HEK293 (cell line): Measurements from ENCODE around the gene AGXT.

ENCODE experiments used
- CTCF ChIA-PET: fragments of 350-600 bp; formaldehyde crosslinking; extraction: SDS; loops from one replicate; lab custom pipeline; 2021; ENCODE audit warnings: antibody characterized with exemption; lab: Yijun Ruan, JAX
- POLR2A ChIA-PET: fragments of 300-600 bp; formaldehyde crosslinking; extraction: SDS; loops from one replicate; lab custom pipeline; 2020; ENCODE audit warnings: antibody characterized with exemption, inconsistent platforms; lab: Yijun Ruan, JAX
- H3K27ac ChIP-seq: fragments of 200-500 bp; sonication (Bioruptor generic); 2 replicates; pipeline ENCODE4 v1.5.1; 2014; ENCODE audit warnings: low read depth, low read length, control low read depth, inconsistent platforms; ENCODE audit errors: extremely low read depth
- H3K36me3 ChIP-seq, 2 experiments: fragments of 200-500 bp in 1 of 2; sonication (Bioruptor generic) in 1 of 2; 1 replicate in 1 of 2; 2 replicates in 1 of 2; pipeline ENCODE4 v1.5.1; 2014 to 2017; ENCODE audit warnings: inconsistent platforms in 2 of 2, low read length in 2 of 2; ENCODE audit not compliant: control insufficient read depth in 2 of 2, insufficient read depth in 1 of 2
- H3K4me1 ChIP-seq: fragments of 200-500 bp; sonication (Bioruptor generic); 2 replicates; pipeline ENCODE4 v1.5.1; 2014; ENCODE audit warnings: mild to moderate bottlenecking, low read length, inconsistent platforms; ENCODE audit not compliant: control insufficient read depth, insufficient read depth
- H3K4me3 ChIP-seq: 2 replicates; pipeline ENCODE4 v1.5.1; 2011; ENCODE audit warnings: low read depth, mild to moderate bottlenecking, control low read depth, low read length, moderate library complexity
- H3K9me3 ChIP-seq: fragments of 200-500 bp; sonication (Bioruptor generic); 2 replicates; pipeline ENCODE4 v1.5.1; 2014; ENCODE audit warnings: low read depth, low read length, inconsistent platforms; ENCODE audit not compliant: control insufficient read depth, insufficient read depth
- GLIS2 ChIP-seq: fragments of 450-650 bp; formaldehyde crosslinking; IDR thresholded peaks from 2 replicates; pipeline ENCODE4 v1.5.1; 2016; ENCODE audit warnings: missing biosample characterization, missing genetic modification characterization
- SALL2 ChIP-seq: fragments of 450-650 bp; formaldehyde crosslinking; IDR thresholded peaks from 2 replicates; pipeline ENCODE4 v1.5.0; 2017; ENCODE audit warnings: missing biosample characterization, mild to moderate bottlenecking, missing genetic modification characterization, borderline replicate concordance
- SCRT2 ChIP-seq: fragments of 450-650 bp; formaldehyde crosslinking; IDR thresholded peaks from 2 replicates; pipeline ENCODE4 v1.5.1; 2016; ENCODE audit warnings: missing biosample characterization, missing genetic modification characterization
- SETDB1 ChIP-seq: IDR thresholded peaks from one replicate; pipeline ENCODE4 v1.6.1; 2017; ENCODE audit warnings: mild to moderate bottlenecking, low read length, moderate library complexity, mixed read lengths; ENCODE audit not compliant: insufficient read length
- ZNF132 ChIP-seq: fragments of 450-650 bp; formaldehyde crosslinking; IDR thresholded peaks from 2 replicates; pipeline ENCODE4 v1.5.1; 2017; ENCODE audit warnings: missing biosample characterization, missing genetic modification characterization, borderline replicate concordance
- ZNF155 ChIP-seq: fragments of 450-650 bp; formaldehyde crosslinking; IDR thresholded peaks from 2 replicates; pipeline ENCODE4 v1.5.1; 2016; ENCODE audit warnings: missing biosample characterization, missing genetic modification characterization
- ZNF174 ChIP-seq: fragments of 450-650 bp; formaldehyde crosslinking; IDR thresholded peaks from 2 replicates; pipeline ENCODE4 v1.5.0; 2017; ENCODE audit warnings: missing biosample characterization, mild to moderate bottlenecking, missing genetic modification characterization
- ZNF211 ChIP-seq: fragments of 450-650 bp; formaldehyde crosslinking; IDR thresholded peaks from 2 replicates; pipeline ENCODE4 v1.5.1; 2016; ENCODE audit warnings: low read depth, missing biosample characterization, missing genetic modification characterization
- ZNF548 ChIP-seq: fragments of 450-650 bp; formaldehyde crosslinking; IDR thresholded peaks from 2 replicates; pipeline ENCODE4 v1.5.1; 2016; ENCODE audit warnings: missing biosample characterization, missing genetic modification characterization
- ZNF629 ChIP-seq: fragments of 450-650 bp; formaldehyde crosslinking; IDR thresholded peaks from 2 replicates; pipeline ENCODE4 v1.5.1; 2017; ENCODE audit warnings: missing biosample characterization, missing genetic modification characterization
- ZNF768 ChIP-seq: fragments of 450-650 bp; formaldehyde crosslinking; IDR thresholded peaks from 2 replicates; pipeline ENCODE4 v1.5.1; 2018; ENCODE audit warnings: missing biosample characterization, mild to moderate bottlenecking, missing genetic modification characterization
- TF ChIP-seq, protein P1 (sequence below): fragments of 450-650 bp; formaldehyde crosslinking; IDR thresholded peaks from 2 replicates; pipeline ENCODE4 v1.5.1; 2017; ENCODE audit warnings: missing biosample characterization, missing genetic modification characterization
- TF ChIP-seq, protein P2 (sequence below): fragments of 450-650 bp; formaldehyde crosslinking; IDR thresholded peaks from 2 replicates; pipeline ENCODE4 v1.5.1; 2016; ENCODE audit warnings: missing biosample characterization, missing genetic modification characterization, borderline replicate concordance
- TF ChIP-seq, protein P3 (sequence below): fragments of 450-650 bp; formaldehyde crosslinking; optimal IDR thresholded peaks from 2 replicates; pipeline ENCODE3; 2016; ENCODE audit warnings: missing biosample characterization, mild to moderate bottlenecking, missing genetic modification characterization
- TF ChIP-seq, protein P4 (sequence below): fragments of 450-650 bp; formaldehyde crosslinking; IDR thresholded peaks from 2 replicates; pipeline ENCODE4 v1.5.0; 2017; ENCODE audit warnings: missing biosample characterization, missing genetic modification characterization, borderline replicate concordance
- TF ChIP-seq, protein P5 (sequence below): fragments of 450-650 bp; formaldehyde crosslinking; IDR thresholded peaks from 2 replicates; pipeline ENCODE4 v1.5.1; 2016; ENCODE audit warnings: missing biosample characterization, missing genetic modification characterization

Gene AGXT

DNA sequence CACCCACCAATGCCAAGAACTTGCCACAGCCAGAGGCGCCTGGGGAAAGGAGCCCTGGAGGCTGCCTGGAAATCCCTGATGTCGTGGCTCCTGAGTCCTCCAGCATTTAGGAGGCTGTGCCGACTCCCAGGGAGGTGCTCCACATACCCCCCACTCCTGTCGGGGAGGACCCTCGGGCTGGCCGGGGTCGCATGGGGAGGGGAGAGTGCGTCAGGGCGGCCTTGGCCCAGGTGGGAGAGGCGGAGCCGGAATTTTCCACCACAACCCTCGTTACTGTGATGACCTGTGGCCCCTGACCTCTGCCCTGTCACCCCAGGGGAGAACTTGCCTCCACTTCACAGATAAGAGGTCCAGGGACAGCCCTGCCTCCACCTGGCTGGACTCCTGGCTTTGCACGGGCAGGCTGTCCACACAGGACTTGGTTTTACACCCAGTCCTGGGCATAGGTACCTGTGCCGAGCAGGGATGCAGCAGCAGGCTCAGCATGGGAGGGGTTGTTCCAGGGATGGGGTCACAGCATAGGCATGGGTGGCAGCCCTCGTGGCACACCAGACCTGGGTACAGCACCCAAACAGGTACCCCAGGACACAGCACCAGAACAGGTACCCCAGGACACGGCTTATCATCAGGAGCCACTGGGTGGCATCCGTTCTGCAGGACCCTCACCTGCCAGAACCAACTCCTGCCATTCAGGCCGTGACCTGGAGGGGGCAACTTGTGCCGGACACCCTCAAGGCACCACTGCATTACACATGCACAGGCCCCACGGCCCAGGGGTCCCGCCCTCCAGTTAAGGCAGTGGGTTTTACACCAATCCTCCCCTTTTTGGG is 12.3 kb upstream of the AGXT start:
- no peak overlapping the region for H3K4me3 ChIP-seq
- TF ChIP-seq, protein P1, sequence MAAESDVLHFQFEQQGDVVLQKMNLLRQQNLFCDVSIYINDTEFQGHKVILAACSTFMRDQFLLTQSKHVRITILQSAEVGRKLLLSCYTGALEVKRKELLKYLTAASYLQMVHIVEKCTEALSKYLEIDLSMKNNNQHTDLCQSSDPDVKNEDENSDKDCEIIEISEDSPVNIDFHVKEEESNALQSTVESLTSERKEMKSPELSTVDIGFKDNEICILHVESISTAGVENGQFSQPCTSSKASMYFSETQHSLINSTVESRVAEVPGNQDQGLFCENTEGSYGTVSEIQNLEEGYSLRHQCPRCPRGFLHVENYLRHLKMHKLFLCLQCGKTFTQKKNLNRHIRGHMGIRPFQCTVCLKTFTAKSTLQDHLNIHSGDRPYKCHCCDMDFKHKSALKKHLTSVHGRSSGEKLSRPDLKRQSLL (tag by site-specific recombination) = no peak
- TF ChIP-seq SETDB1 (no peak), ZNF155 (tag by site-specific recombination) (no peak), SALL2 (no peak), ZNF211 (tag by site-specific recombination) (no peak), ZNF768 (tag by site-specific recombination) (no peak)
- TF ChIP-seq, protein P2, sequence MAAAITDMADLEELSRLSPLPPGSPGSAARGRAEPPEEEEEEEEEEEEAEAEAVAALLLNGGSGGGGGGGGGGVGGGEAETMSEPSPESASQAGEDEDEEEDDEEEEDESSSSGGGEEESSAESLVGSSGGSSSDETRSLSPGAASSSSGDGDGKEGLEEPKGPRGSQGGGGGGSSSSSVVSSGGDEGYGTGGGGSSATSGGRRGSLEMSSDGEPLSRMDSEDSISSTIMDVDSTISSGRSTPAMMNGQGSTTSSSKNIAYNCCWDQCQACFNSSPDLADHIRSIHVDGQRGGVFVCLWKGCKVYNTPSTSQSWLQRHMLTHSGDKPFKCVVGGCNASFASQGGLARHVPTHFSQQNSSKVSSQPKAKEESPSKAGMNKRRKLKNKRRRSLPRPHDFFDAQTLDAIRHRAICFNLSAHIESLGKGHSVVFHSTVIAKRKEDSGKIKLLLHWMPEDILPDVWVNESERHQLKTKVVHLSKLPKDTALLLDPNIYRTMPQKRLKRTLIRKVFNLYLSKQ (tag by site-specific recombination) = no peak
- H3K4me1 ChIP-seq = no peaks in the 10 kb centered on the region
- CTCF ChIA-PET = no interaction called here
- H3K36me3 ChIP-seq = no peaks in the 10 kb centered on the region
- POLR2A ChIA-PET = no interaction called here
- H3K27ac ChIP-seq = no peak overlapping the region
- no peaks in the 10 kb centered on the region for H3K9me3 ChIP-seq

DNA sequence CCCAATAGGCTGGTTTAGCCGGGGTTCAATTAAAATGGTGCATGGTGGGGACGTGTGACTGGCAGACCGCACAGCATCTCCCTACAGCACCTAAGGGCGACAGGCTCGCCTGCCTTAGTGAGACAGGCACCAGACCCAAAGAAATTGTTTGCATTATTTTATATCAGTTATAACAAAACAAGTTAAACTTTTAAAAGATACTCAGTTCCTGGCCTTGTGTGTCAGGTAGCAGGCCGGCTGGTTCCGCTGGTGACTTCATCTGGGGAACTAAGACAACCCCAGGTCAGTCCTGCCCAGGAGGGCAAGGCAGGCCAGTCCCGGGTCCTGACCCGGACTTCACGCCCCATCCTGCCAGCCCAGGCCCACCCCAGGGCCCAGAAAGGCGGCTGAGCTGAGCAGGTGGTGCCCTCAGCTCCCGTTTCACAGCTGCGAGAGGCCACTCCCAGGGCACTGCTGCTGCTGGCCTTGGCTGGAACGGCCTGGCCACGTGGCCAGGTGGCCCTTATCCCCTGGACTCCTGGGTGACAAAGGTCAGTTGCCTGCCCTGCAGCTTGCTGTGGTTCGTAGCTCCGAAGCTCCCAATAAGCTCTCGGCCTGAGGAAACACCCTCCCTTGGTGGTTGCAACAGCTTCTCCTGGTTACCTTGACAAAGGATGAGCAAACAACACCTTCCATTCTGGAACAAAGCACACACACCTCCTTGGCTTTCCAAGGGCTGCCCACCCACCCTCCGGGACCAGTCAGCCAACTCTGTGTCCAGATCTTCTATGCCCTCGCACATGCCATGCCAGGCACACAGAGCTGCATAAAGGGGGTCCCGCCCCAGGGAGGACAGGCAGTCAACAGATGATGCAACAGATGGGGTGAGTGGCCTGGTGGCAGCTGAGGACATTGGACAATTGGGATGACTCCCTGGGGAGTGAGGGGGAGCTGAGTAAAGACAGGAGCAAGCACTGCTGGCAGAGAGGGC is 11.3 kb upstream of the AGXT start:
- Histone ChIP-seq H3K9me3 (no peaks in the 10 kb centered on the region), H3K27ac (no peak overlapping the region), H3K4me1 (no peaks in the 10 kb centered on the region), H3K36me3 (no peaks in the 10 kb centered on the region), H3K4me3 (no peak overlapping the region)
- CTCF ChIA-PET = interaction anchor here (0.6 to 1.3 kb wide), 3 partner anchors 10 to 50 kb away, joined by 3 to 4 read pairs (median 3); no protein-coding TSS in a partner anchor
- POLR2A ChIA-PET = no interaction called here
- no peak for TF ChIP-seq GLIS2
- TF ChIP-seq SCRT2 (tag by site-specific recombination) = peak; percentile 36; the same call in 1 of the 2 replicates

DNA sequence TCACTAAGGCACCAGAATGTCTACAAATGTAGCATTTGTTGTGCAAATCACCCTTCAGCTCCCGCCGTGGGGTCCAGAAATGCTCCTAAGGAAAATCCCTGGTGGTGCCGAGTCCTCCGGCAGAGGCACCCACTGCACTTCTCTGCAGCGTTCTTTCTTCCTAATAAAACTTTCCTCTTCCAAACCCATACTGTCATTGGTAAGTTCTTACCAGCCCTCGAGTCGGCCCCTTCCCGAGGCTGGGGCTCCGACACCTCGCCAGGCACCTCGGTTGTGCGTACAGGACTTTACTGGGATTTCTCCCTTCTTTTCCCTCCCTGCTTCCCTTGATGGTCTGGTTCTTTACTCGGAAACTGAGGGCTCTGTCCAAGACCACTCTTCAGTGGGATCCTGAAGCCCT is 10.3 kb upstream of the AGXT start:
- H3K4me3 ChIP-seq = no peak overlapping the region
- H3K27ac ChIP-seq = no peak overlapping the region
- no peaks in the 10 kb centered on the region for H3K9me3 ChIP-seq
- no peaks in the 10 kb centered on the region for H3K36me3 ChIP-seq
- no peaks in the 10 kb centered on the region for H3K4me1 ChIP-seq
- CTCF ChIA-PET = interaction anchor here (0.9 to 1.3 kb wide), 2 partner anchors 15 to 18 kb away, joined by 3 to 4 read pairs; no protein-coding TSS in a partner anchor
- POLR2A ChIA-PET = no interaction called here
- TF ChIP-seq, protein P3, sequence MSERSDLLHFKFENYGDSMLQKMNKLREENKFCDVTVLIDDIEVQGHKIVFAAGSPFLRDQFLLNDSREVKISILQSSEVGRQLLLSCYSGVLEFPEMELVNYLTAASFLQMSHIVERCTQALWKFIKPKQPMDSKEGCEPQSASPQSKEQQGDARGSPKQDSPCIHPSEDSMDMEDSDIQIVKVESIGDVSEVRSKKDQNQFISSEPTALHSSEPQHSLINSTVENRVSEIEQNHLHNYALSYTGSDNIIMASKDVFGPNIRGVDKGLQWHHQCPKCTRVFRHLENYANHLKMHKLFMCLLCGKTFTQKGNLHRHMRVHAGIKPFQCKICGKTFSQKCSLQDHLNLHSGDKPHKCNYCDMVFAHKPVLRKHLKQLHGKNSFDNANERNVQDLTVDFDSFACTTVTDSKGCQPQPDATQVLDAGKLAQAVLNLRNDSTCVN (tag by site-specific recombination) = no peak
- TF ChIP-seq, protein P1 (tag by site-specific recombination) = no peak
- TF ChIP-seq ZNF132 (tag by site-specific recombination) (no peak), ZNF548 (tag by site-specific recombination) (no peak), ZNF174 (tag by site-specific recombination) (no peak), ZNF629 (tag by site-specific recombination) (no peak)
- TF ChIP-seq, protein P4, sequence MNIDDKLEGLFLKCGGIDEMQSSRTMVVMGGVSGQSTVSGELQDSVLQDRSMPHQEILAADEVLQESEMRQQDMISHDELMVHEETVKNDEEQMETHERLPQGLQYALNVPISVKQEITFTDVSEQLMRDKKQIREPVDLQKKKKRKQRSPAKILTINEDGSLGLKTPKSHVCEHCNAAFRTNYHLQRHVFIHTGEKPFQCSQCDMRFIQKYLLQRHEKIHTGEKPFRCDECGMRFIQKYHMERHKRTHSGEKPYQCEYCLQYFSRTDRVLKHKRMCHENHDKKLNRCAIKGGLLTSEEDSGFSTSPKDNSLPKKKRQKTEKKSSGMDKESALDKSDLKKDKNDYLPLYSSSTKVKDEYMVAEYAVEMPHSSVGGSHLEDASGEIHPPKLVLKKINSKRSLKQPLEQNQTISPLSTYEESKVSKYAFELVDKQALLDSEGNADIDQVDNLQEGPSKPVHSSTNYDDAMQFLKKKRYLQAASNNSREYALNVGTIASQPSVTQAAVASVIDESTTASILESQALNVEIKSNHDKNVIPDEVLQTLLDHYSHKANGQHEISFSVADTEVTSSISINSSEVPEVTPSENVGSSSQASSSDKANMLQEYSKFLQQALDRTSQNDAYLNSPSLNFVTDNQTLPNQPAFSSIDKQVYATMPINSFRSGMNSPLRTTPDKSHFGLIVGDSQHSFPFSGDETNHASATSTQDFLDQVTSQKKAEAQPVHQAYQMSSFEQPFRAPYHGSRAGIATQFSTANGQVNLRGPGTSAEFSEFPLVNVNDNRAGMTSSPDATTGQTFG = no peak
- TF ChIP-seq, protein P5, sequence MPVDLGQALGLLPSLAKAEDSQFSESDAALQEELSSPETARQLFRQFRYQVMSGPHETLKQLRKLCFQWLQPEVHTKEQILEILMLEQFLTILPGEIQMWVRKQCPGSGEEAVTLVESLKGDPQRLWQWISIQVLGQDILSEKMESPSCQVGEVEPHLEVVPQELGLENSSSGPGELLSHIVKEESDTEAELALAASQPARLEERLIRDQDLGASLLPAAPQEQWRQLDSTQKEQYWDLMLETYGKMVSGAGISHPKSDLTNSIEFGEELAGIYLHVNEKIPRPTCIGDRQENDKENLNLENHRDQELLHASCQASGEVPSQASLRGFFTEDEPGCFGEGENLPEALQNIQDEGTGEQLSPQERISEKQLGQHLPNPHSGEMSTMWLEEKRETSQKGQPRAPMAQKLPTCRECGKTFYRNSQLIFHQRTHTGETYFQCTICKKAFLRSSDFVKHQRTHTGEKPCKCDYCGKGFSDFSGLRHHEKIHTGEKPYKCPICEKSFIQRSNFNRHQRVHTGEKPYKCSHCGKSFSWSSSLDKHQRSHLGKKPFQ (tag by site-specific recombination) = no peak
